Middle frontal gyrus (tissue), 1 donor: ENCODE measurements around the gene ADGRB3.

Source experiments
- DNase-seq: peaks from one replicate; pipeline ENCODE4 v3.0.0-alpha.2; 2015; ENCODE audit warnings: low spot score; ENCODE audit errors: extremely low spot score

ADGRB3 gene

GRCh38 chr6:68634726-68635411, at the start of gene ADGRB3:
ADGRB3 (plus strand) TSS chr6:68635282; CDS start chr6:68638676, 3,394 bp downstream.
- peak; percentile 90 for DNase-seq

DNA sequence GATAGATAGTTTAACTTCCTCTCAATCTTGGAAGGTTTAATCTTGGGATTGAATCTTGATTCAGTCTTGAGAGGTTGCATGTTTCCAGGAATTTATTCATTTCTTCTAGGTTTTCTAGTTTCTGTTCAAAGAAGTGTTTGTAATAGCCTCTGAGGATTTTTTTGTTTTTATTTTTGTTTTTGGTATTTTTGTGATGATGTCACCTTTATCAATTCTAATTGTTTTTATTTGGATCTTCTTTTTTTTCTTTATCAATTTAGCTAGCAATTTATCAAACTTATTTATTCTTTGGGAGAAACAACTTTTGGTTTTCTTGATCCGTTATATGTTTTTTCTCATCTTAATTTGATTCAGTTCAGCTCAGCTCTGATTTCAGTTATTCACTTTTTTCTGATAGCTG, 41.5 kb upstream of the ADGRB3 start:
- no peak for DNase-seq

GRCh38 chr6:68597642-68598041, 37.4 kb upstream of the ADGRB3 start:
- DNase-seq: no peak

DNA sequence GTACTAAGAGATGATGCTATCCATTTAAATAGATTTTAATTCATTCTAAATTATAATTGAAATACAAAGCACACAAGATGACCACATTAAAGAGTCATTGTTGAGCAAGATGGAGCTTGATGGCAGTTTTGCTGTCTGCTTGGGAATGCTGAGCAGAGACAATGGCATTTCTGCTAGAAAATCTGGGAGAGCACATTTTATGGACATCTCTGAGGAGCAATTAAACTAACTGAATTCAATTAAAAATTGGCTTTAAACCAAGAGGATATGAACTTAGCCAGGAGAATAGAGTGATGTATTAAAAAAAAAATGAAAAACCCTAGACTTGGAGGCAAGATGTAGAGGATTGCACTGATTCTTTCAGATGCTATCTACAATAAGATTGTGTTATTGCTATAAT, 19.1 kb upstream of the ADGRB3 start:
- no peak for DNase-seq

GRCh38 chr6:68625998-68626397, 9.1 kb upstream of the ADGRB3 start:
- no peak for DNase-seq

DNA sequence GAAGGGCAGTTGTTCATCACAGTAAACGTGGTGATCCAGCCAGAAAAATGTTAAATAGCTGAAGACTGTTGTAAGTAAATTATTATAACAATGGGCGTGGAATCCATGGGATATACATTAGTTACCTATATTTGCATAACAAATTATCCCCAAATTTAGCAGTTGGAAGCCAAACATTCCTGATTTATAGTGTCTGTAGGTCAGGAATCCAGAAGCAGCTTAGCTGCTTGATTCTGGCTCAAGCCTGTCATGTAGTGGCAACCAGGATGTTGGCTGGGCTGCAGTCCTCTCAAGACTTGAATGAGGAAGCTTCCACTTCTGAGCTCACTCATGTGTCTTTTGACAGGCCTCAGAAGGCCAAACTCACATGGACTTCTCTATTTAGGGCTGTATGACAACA, 6.9 kb upstream of the ADGRB3 start:
- DNase-seq: no peak

- no peak for DNase-seq
These were observed 2.3 kb upstream of the ADGRB3 start for GRCh38 chr6:68632734-68633133.

DNA sequence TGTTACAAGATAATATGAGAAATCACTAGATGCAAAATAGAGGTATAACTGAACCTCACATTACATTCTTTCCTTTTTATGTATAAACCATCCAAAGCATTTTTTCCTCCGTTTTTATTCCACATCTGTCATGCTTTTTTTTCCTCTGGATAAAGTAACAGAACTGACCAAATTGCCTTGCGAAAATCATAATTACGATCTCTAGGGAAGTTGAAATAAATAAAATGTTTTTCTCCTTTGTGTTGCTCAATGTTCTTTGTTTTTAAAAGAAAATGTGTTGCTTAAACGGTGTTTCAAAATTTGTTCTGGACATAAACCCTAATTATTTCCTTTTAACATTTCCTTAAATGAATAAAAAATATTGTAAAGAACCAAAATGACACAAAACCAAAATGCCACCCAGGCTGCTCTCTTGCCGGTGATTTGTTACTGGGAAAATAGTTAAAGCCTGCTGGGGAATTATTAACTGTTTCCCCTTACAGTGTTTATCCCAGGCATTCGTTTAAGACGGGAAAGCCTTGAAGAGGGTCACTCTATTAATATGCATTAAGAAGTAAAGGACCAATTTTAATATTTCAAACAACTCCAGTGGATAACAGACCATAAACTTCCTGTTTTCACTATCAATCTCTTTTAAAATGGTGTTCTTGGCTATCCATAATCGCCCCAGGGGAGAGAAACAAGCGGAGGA, 1.7 kb upstream of the ADGRB3 start:
- DNase-seq: no peak

DNA sequence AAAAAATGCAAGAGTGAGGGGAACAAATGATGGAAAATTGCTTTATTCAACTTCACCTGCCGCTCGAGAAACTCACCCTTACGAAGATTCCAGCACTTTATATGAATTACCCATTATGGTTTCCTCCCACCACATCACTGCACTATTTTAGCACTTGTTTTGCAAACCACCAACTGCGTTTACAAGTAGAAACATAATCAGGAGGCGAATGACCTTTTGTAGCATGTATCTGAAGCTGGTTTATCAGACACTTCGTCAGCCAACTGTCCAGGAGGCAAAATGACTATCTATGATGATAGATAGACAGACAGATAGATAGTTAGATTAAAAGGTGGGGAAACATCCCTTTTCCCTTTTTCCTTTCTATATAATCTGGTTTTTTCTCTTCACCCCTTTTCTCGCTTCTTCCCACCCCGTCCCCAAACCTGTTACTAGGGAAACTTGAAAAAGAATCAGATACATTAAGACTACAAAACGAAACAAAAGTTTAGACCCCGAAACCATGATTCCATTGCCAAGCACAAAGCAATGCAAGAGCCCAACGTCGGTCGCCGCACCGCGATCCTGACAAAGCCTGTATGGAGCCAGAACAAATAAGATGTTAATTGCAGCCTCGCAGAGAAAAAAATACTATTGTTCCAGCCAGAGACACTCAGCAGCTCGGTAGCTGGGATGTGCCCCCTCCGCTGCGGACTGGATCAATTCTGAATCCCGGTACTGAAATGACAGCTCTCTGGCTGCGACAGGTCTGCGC, 933 bp upstream of the ADGRB3 start:
- no peak for DNase-seq

- no peak for DNase-seq
These were observed 277 bp downstream of the ADGRB3 start for GRCh38 chr6:68635412-68635705.

DNA sequence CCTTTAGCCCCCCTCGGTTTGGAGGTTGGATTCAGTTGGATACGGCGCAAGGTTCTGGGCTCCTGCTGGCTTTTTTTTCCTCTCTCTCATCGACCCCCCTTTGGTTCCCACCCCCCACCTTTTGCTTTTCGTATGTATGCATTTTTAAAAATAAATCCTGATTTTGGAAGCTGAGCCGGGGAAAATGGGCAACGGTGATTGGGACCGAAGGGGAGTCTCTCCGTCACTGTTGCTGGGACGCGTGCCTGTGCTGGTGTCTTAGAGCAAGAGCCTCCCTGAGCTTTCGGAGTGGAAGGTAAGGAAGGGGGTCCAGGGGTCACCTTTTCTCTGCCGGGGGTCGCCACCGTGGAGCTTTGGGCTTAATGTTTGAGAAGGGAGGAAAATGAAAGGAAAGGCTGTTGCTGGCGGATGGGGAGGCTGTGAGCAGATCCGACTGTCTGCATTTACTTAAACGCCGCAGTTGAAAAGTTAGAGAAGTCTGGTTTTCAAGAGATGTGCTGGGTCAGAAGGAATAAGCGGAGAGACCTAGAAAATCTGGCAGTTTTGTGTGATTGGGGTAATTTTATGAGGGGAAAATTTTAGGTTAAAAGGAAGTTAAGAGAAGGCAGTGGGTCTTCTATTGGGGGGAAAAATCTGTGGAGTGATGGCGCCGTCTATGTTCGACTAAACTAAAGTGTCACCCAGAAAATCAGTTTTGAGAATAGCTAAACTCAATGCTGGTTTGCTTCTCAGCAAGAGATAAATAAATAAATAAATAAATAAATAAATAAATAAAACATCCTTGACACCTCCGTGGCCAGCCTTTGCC, 828 bp downstream of the ADGRB3 start:
- DNase-seq: no peak

- no peak for DNase-seq
These were observed 1.6 kb downstream of the ADGRB3 start for GRCh38 chr6:68636666-68637065.

GRCh38 chr6:68637071-68637470, 2.0 kb downstream of the ADGRB3 start:
- no peak for DNase-seq

- DNase-seq: no peak
These were observed 2.7 kb downstream of the ADGRB3 start for GRCh38 chr6:68637782-68638181.

GRCh38 chr6:68638230-68638900, 3.3 kb downstream of the ADGRB3 start:
- no peak for DNase-seq

GRCh38 chr6:68639211-68639610, 4.1 kb downstream of the ADGRB3 start:
- no peak for DNase-seq

GRCh38 chr6:68639826-68640490, 4.9 kb downstream of the ADGRB3 start:
- no peak for DNase-seq

GRCh38 chr6:68640491-68640835, 5.4 kb downstream of the ADGRB3 start:
- no peak for DNase-seq

GRCh38 chr6:68641172-68641571, 6.1 kb downstream of the ADGRB3 start:
- DNase-seq: no peak

- DNase-seq: no peak
These were observed 7.0 kb downstream of the ADGRB3 start for GRCh38 chr6:68642081-68642480.

DNA sequence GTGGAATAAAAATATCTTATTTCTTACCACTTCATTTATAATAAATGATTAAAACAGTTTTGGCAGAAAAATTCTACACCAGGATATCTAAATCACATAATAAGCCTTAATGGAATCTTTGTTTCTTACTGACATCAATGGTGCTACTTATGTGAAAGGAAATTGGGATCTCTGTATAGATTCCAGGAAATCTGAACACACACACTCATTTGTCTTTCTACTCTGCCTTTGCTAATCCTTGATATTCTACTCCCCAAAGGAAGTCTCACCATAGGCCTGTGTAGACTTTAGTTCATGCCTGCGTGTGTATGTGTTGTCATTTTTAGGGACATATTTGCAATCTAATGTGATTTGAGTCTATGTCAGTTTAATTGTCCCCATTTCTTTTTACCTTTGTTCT, 7.9 kb downstream of the ADGRB3 start:
- DNase-seq: no peak
